GM10248 (cell line): ENCODE data around the gene RAB22A.

Source experiments
- CTCF ChIA-PET: fragments of 300-600 bp; sonication (Branson Sonifier 250); formaldehyde crosslinking; extraction: SDS; loops from one replicate; lab custom pipeline; 2021; ENCODE audit warnings: antibody characterized with exemption; lab: Yijun Ruan, JAX
- POLR2A ChIA-PET: fragments of 350-650 bp; sonication (Branson Sonifier 250); formaldehyde crosslinking; extraction: SDS; loops from one replicate; lab custom pipeline; 2020; ENCODE audit warnings: antibody characterized with exemption; lab: Yijun Ruan, JAX
- DNase-seq: peaks from one replicate; pipeline ENCODE4 v3.0.0; 2012; ENCODE audit errors: extremely low spot score
- TF ChIP-seq, protein P1 (sequence below): IDR thresholded peaks from 2 replicates; pipeline ENCODE4 v1.5.1; 2012; ENCODE audit warnings: mild to moderate bottlenecking, low read depth; ENCODE audit errors: extremely low read depth, missing control alignments, control extremely low read depth

Gene RAB22A

DNA sequence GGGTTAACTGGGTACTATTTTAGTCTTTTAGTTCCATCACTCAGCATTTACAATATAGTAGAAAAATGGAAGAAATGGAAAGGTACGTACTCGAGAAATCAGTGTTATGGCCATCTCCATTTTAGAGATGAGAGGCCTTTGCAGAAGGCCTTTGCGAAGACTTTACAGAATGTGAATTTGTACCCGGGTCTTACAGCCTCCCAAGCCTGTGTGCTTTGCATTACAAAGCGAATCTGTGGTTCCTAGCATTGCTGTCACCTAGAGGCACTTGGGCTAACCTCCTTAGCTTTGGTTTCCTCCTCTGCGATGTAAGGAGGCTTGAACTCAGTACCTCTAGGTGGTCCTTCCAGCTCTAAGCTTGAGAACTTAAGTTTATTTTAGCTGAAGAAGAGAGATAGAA is 90.4 kb downstream of the RAB22A start:
- TF ChIP-seq, protein P1, sequence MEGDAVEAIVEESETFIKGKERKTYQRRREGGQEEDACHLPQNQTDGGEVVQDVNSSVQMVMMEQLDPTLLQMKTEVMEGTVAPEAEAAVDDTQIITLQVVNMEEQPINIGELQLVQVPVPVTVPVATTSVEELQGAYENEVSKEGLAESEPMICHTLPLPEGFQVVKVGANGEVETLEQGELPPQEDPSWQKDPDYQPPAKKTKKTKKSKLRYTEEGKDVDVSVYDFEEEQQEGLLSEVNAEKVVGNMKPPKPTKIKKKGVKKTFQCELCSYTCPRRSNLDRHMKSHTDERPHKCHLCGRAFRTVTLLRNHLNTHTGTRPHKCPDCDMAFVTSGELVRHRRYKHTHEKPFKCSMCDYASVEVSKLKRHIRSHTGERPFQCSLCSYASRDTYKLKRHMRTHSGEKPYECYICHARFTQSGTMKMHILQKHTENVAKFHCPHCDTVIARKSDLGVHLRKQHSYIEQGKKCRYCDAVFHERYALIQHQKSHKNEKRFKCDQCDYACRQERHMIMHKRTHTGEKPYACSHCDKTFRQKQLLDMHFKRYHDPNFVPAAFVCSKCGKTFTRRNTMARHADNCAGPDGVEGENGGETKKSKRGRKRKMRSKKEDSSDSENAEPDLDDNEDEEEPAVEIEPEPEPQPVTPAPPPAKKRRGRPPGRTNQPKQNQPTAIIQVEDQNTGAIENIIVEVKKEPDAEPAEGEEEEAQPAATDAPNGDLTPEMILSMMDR = no peak
- no peak for DNase-seq
- ChIA-PET POLR2A (no interaction called here), CTCF (no interaction called here)

DNA sequence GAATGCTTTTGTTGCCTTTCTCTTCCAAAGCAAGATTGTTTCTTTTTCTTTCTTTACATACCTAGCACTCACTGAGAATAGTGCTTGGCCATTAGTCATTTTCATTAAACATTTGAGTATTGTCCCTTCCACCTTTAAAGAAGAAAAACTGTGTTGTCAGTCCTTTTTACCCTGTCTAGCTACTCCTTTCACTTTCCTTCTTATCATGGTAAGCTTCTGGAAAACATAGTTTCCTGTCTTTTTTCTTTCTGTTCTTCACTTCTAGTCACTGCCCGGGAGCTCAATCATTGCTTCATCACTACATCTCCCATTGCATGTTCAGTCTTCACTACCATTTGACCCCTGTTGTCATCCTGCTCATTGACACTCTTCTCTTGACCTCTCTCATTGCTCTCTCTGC is 91.6 kb downstream of the RAB22A start:
- TF ChIP-seq, protein P1 = no peak
- no peak for DNase-seq
- ChIA-PET POLR2A (no interaction called here), CTCF (no interaction called here)

- CTCF ChIA-PET = interaction anchor here (0.8 to 1.2 kb wide), 2 partner anchors 21 to 46 kb away, joined by 3 to 5 read pairs; no protein-coding TSS in a partner anchor
- POLR2A ChIA-PET = interaction anchor here (0.8 kb wide), 1 partner anchor 13 kb away, joined by 3 read pairs; the partner anchor contains the start of gene VAPB
- TF ChIP-seq, protein P1 = no peak
- DNase-seq = no peak
Measured at GRCh38 chr20:58402305-58402704, 92.8 kb downstream of the RAB22A start.

DNA sequence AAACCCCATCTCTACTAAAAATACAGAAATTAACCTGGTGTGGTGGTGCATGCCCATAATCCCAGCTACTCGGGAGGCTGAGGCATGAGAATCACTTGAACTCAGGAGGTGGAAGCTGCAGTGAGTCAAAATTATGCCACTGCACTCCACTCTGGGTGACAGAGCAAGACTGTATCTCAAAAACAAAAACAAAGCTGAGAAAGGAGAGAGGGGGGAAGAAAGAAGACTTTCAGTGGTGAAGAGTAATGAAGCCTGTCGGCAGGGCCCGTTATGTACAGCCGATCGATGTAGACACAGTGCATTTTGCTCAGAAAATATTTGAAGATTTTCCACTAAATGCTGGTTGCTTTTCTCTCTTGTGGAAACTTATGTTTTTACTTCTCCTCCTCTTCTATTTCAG is 93.3 kb downstream of the RAB22A start:
- CTCF ChIA-PET = interaction anchor here (0.8 to 1.2 kb wide), 2 partner anchors 22 to 45 kb away, joined by 3 to 5 read pairs; no protein-coding TSS in a partner anchor
- POLR2A ChIA-PET = interaction anchor here (0.8 kb wide), 1 partner anchor 14 kb away, joined by 3 read pairs; the partner anchor contains the start of gene VAPB
- DNase-seq = no peak
- TF ChIP-seq, protein P1 = no peak

DNA sequence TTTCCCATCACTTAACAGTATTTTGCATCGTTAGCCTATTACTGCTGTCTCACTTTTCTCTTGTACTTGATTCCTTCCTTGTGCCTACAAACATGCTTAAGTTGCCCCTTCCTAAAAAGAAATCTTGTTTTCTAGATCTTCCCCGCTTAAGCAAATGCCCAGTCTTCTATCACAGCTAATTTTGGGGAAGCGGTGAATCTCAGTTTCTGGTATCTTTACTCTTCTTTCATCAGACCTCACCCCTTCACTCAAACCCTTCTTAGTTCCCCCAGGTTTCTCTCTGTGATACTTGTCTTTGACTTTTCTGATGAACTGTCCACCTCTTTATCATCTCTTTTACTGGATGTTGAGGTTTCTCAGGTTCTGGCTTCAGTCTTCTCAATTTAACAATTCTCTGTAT is 93.8 kb downstream of the RAB22A start:
- CTCF ChIA-PET = interaction anchor here (0.8 to 1.8 kb wide), 3 partner anchors 9 to 45 kb away, joined by 3 to 5 read pairs (median 4); no protein-coding TSS in a partner anchor
- POLR2A ChIA-PET = interaction anchor here (0.8 kb wide), 1 partner anchor 14 kb away, joined by 3 read pairs; the partner anchor contains the start of gene VAPB
- TF ChIP-seq, protein P1 = no peak
- no peak for DNase-seq

DNA sequence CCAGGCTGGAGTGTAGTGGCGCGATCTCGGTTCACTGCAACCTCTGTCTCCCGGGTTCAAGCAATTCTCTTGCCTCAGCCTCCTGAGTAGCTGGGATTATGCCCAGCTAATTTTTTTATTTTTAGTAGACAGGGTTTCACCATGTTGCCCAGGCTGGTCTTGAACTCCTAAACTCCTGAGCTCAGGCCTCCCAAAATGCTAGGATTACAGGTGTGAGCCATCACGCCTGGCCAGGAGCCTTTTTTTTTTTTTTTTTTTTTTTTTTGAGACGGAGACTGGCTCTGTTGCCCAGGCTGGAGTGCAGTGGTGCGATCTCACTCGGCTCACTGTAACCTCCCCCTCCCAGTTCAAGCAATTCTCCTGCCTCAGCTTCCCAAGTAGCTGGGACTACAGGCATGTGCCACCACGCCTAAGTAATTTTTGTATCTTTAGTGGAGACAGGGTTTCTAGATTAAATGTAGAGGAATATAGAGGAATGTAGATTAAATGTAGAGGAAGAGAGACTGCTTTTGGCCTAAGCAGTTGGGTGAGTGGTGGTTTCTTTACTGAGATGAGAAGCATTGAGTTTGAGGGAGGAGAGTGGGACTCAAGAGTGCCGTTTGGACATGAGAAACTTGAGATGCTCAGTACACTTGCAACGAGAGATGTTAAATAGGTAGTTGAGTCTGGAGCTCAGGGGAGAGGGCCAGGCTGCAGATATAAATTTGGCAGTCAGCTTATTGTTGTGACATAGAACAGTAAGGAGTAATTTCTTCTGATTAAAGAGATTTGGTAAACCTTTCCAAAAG is 96.2 kb downstream of the RAB22A start:
- CTCF ChIA-PET = interaction anchor here (0.7 to 1.8 kb wide), 7 partner anchors 10 to 42 kb away, joined by 3 to 6 read pairs (median 3); no protein-coding TSS in a partner anchor

More for the DNA sequence above, 96.2 kb downstream of the RAB22A start:
- POLR2A ChIA-PET = interaction anchor here (0.6 to 2.7 kb wide), 2 partner anchors 17 to 586 kb away, joined by 4 to 6 read pairs; partner anchors contain the start of gene VAPB
- TF ChIP-seq, protein P1 = no peak
- no peak for DNase-seq
